Right cardiac atrium (tissue), 5 donors: ENCODE data around the gene MTUS2. TPM values are rescaled to one million over a fixed set of nuclear protein-coding genes. Genes with fewer than 3 reads are reported as not detected.
A peak's percentile ranks its signal among the peaks of the same experiment; 100 is the strongest.

Experiments used
- ATAC-seq, 2 donors: fragments of 200-7000 bp; cut with Tn5 transposase; one replicate each; pipeline versions ENCODE4 v1.8.0 to v1.9.1; 2020; ENCODE audit warnings: moderate library complexity in 2 of 2, mild to moderate bottlenecking in 1 of 2
- DNase-seq, 3 donors: peaks; one replicate each; pipeline ENCODE4 v3.0.0-alpha.2; 2020
- H3K27ac ChIP-seq: one replicate; pipeline ENCODE4 v1.5.1; 2013; ENCODE audit warnings: mild to moderate bottlenecking, low read length, control low read depth, moderate library complexity
- H3K27me3 ChIP-seq: one replicate; pipeline ENCODE4 v1.6.1; 2013; ENCODE audit not compliant: control insufficient read depth, insufficient read depth
- H3K4me1 ChIP-seq: one replicate; pipeline ENCODE4 v1.6.1; 2013; ENCODE audit warnings: low read length; ENCODE audit not compliant: control insufficient read depth, insufficient read depth
- H3K4me3 ChIP-seq: one replicate; pipeline ENCODE4 v1.5.1; 2013; ENCODE audit warnings: low read length, control low read depth
- H3K9me3 ChIP-seq: one replicate; pipeline ENCODE4 v1.6.1; 2013; ENCODE audit warnings: low read length; ENCODE audit not compliant: control insufficient read depth
- WGBS: extraction: QIAGEN DNeasy Blood & Tissue Kit; methylation state at CpG from one replicate; pipeline ENCODE4 v1.1.7; 2013; 5-methylcytosine and 5-hydroxymethylcytosine counted together
- intact Hi-C, 4 donors: fragments of 100-400 bp; cut with DNase I; formaldehyde crosslinking; loops; one replicate each; pipeline versions ENCODE4 v1.11.0 to v1.14.0; 2022 to 2023
- polyA plus RNA-seq: library from polyadenylated mRNA; stranded (reverse); fragments of 200-250 nt; gene quantifications from one replicate; pipeline ENCODE4 v1.2.3, GENCODE V29; 2013
- total RNA-seq, 4 donors: library from RNA; stranded (reverse); fragmentation: NEBNext Ultra II Directional; extraction: Animal tissue kit (Norgen Biotek cat#: 25700); gene quantifications; one replicate each; pipeline ENCODE4 v1.2.1, GENCODE V29; 2021
- donor health status: healthy with polysubstance abuse.
- donor health status: DM: no; HTN: yes; CAD: no.
- donor health status: DM: no; HTN: no; CAD: no.
- donor health status: DM: no; HTN: yes; CAD: no; lungs with severe emphysema.
- donor health status: DM: yes; HTN: yes; CAD: no.

MTUS2 gene
- total and polyA plus RNA-seq, 5 donors, result 25.9 to 139 (median 79.1) TPM

DNA sequence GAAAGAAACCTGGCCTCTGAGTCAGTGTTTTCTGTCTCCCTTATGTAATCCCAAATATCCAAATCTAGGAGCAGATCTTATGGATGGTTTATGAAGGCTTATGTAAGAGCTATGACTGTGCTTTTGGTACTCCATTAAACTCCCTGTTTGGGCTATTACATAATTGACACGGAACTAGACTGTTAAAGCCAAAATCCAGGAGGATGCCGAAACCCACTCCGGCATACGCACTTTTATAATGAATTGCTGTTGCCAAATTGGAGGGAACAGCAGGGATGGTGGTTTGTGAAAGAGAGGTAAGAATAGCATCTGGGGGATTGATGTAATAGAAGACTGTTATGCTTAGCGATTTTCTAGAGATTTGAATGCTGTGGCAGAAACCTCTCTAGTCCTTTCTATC, 2.0 kb downstream of the MTUS2 start:
- ATAC-seq (no peak), DNase-seq (no peak)
- Histone ChIP-seq H3K27me3 (no peaks in the 10 kb centered on the region), H3K9me3 (no peaks in the 10 kb centered on the region), H3K27ac (no peak overlapping the region), H3K4me1 (no peaks in the 10 kb centered on the region), H3K4me3 (no peak overlapping the region)
- 80% methylated on average over 5 of the region's 5 CpGs for WGBS
- intact Hi-C loops, result loop anchor here in 3 of 4 donors (10.0 kb wide), 4 partner anchors 133 to 543 kb away; no protein-coding TSS in a partner anchor

DNA sequence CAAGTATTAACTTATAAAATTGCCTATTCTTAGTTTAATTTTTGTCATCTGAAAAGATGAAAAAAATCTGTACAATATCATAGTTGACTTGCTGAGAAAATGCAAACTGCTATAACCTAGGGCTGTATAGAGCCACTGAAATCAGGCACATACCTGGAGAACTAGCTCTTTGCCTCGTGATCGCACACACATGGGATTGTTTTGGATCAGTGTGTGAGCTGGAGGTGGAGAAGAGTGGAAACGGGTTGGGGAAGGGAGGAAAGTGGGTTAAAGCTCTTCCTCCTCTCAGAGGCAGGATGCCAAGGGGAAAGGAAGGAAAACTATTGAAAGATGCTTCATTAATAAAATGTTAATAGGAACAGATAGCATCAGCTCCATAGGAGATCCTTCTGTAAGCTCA, 2.7 kb downstream of the MTUS2 start:
- intact Hi-C loops, result loop anchor here in 3 of 4 donors (10.0 kb wide), 4 partner anchors 132 to 542 kb away; no protein-coding TSS in a partner anchor
- ATAC-seq, result no peak
- Histone ChIP-seq H3K27ac (no peak overlapping the region), H3K4me3 (no peak overlapping the region), H3K27me3 (no peaks in the 10 kb centered on the region), H3K4me1 (no peaks in the 10 kb centered on the region), H3K9me3 (no peaks in the 10 kb centered on the region)
- 66% methylated on average over 3 of the region's 3 CpGs for WGBS
- DNase-seq, result no peak

DNA sequence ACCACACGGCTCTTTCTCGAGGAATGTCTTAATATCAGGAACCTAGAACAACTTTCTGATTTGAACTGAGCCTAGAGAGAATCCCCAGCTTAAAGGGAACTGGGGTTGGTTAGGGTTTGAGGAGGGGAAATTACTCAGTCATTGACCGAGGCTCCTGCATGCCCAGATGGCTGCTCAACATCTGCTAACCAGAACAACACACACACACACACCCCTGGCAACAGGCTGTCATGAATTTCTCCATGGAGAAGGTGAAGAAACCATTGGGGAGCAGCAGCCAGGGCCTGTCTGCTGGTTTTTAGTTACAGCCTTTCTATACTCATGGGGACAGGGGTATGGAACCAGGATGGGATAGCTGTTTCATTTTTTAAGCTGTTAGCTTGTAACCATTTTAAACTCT, 5.2 kb downstream of the MTUS2 start:
- H3K9me3 ChIP-seq, result no peaks in the 10 kb centered on the region
- no peak overlapping the region for H3K27ac ChIP-seq
- H3K4me1 ChIP-seq, result no peaks in the 10 kb centered on the region
- 71% methylated on average over 3 of the region's 3 CpGs for WGBS
- H3K27me3 ChIP-seq, result no peaks in the 10 kb centered on the region
- ATAC-seq (no peak), DNase-seq (no peak)
- no peak overlapping the region for H3K4me3 ChIP-seq
- intact Hi-C loops, result loop anchor here in 3 of 4 donors (10.0 kb wide), 4 partner anchors 129 to 539 kb away; no protein-coding TSS in a partner anchor

DNA sequence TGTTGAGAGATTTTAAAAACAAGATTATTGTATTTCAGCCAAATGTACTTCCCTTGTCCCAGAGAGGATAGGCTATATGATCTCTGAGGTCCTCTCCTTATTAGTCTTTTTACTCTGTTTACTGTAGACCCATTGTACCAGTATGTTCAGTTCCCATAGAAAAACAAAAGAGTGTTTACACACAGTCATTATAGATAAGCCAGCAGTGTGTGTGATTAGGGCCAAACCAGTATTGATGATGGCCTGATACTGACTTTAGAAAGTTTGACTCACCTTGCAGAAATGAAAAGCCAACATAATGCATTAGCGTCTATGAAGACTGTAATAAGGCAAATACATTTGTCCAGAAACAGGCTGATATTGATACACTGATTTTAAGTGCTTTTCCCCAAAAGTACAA, 6.2 kb downstream of the MTUS2 start:
- DNase-seq (no peak), ATAC-seq (no peak)
- Histone ChIP-seq H3K27me3 (no peaks in the 10 kb centered on the region), H3K27ac (no peak overlapping the region), H3K4me3 (no peak overlapping the region), H3K9me3 (no peaks in the 10 kb centered on the region), H3K4me1 (no peaks in the 10 kb centered on the region)
- WGBS, result 91% methylated on average over 1 of the region's 1 CpG
- intact Hi-C loops, result loop anchor here in 3 of 4 donors (10.0 kb wide), 4 partner anchors 128 to 538 kb away; no protein-coding TSS in a partner anchor

DNA sequence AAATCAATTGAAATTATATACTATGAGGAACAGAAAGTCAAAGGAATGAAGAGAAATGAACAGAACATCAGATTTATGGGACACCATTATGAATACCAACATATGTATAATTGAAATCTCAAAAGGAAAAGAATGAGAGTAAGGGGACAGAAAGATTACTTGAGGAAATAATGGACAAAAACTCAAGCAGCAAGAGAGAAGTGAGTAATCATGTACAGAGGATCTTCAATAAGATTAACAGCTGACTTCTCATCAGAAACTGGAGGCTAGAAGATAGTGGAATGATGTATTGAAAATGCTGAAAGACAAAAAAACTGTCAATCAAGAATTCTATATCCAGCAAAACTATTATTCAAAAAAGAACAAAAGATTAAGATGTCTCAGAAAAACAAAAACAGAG, 10.4 kb downstream of the MTUS2 start:
- Histone ChIP-seq H3K27me3 (no peaks in the 10 kb centered on the region), H3K4me3 (no peak overlapping the region), H3K9me3 (no peaks in the 10 kb centered on the region), H3K4me1 (no peaks in the 10 kb centered on the region), H3K27ac (no peak overlapping the region)
- intact Hi-C loops, result no loop called here
- ATAC-seq (no peak), DNase-seq (no peak)

DNA sequence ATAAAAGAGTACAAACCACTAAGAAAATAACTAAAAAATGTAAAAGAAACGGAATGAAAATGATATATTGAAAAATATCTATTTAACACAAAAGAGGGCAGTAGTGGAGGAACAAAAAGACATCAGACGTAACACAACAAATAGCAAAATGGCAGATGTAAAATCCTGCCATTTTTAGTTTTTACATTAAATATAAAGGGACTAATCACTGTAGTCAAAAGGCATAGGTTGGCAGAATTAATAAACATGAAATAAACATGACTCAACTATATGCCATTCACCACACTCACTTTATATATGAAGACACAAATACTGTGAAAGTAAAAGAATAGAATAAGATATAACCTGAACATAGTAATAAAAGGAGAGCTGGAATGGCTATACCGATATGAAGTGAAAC, 11.0 kb downstream of the MTUS2 start:
- H3K4me1 ChIP-seq, result no peaks in the 10 kb centered on the region
- intact Hi-C loops, result no loop called here
- H3K27me3 ChIP-seq, result no peaks in the 10 kb centered on the region
- 63% methylated on average over 3 of the region's 3 CpGs for WGBS
- no peaks in the 10 kb centered on the region for H3K9me3 ChIP-seq
- DNase-seq (no peak), ATAC-seq (no peak)
- H3K27ac ChIP-seq, result no peak overlapping the region
- no peak overlapping the region for H3K4me3 ChIP-seq

DNA sequence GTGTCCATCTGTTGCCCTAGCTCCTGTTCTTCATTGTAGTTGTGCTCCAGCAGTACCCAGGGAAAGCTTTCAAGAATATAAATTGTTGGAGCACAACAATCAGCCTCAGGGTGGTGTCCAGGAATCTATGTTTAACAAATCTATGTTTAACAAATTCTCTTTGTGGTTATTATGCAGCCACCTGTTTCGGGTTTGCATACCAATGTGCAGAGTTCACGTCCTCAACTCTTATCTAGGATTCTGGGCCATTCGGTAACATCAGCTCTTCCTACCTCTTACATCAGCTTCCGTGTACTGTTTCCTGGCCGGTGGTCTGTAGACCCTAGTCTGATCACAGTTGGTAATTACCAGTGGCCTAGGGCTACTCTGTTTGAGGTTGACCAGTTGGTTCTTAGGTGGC, 17.0 kb downstream of the MTUS2 start:
- DNase-seq (no peak), ATAC-seq (no peak)
- 56% methylated on average over 5 of the region's 5 CpGs for WGBS
- H3K9me3 ChIP-seq, result no peaks in the 10 kb centered on the region
- no peak overlapping the region for H3K4me3 ChIP-seq
- H3K4me1 ChIP-seq, result no peaks in the 10 kb centered on the region
- H3K27me3 ChIP-seq, result no peaks in the 10 kb centered on the region
- no peak overlapping the region for H3K27ac ChIP-seq
- intact Hi-C loops, result no loop called here

DNA sequence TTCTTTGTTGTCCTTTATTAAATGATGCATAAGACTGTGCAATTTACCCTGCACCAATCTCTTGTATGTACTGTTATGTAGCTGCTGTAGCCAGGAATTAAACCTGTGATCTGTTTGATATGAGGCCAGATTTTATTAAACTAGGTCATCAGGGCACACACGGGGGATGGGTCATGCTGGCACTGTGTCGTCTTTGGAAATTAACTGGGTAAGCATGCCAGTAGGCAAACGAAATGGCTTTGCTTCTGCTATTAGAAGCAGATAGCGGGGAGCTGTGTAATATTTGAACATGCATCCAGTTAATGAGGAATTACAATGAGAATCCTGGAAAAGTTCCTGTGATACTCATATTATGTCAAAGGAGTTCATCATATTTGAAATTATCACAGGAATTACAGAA, 23.5 kb downstream of the MTUS2 start:
- Histone ChIP-seq H3K4me1 (no peaks in the 10 kb centered on the region), H3K9me3 (no peaks in the 10 kb centered on the region), H3K27me3 (no peaks in the 10 kb centered on the region), H3K4me3 (no peak overlapping the region), H3K27ac (no peak overlapping the region)
- no peak for DNase-seq
- intact Hi-C loops, result no loop called here
- WGBS, result 59% methylated on average over 4 of the region's 4 CpGs
- ATAC-seq, result peak in 1 of 2 donors; percentile 40

DNA sequence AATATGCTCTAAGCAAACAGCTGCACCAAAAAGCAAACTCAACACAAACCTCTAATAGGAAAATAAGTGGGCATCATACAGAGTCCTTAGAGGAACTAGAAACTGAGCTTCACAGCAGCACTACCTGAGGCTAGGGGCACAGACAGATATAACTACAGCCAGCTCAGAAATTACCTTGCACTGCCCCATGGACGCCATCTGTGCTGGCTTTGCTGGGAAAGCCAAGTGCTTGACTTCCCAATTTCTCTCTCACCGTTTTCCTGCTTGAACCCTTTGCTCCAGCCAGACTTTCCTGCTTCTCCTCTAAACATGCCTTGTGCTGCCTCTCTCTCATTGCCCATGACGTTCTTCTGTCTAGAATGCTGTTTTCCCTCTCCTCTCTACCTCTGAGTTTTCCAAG, 29.3 kb downstream of the MTUS2 start:
- 80% methylated on average over 3 of the region's 3 CpGs for WGBS
- H3K27me3 ChIP-seq, result no peaks in the 10 kb centered on the region
- no peaks in the 10 kb centered on the region for H3K4me1 ChIP-seq
- no peaks in the 10 kb centered on the region for H3K9me3 ChIP-seq
- intact Hi-C loops, result no loop called here
- no peak overlapping the region for H3K27ac ChIP-seq
- H3K4me3 ChIP-seq, result no peak overlapping the region
- DNase-seq, result no peak
- no peak for ATAC-seq

DNA sequence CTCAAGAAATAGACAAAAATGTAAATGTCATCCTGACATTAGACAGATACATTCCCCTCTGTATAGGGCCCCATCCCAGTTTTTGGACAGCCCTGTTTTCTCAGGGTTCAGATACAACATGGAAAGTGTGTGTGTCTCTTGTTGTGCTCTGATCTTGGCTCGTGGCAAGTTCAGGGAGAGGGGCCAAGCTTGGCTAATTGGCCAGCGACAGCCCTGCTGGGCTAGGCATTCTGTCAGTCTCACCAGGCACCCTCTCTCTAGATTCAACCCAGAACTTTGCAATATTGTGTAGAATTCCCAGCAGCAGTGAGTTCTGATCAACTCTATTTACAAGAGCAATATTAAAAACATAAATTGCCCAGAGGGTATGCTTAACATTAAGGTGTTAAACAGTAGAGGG, 30.1 kb downstream of the MTUS2 start:
- 53% methylated on average over 2 of the region's 2 CpGs for WGBS
- no peak for ATAC-seq

DNA sequence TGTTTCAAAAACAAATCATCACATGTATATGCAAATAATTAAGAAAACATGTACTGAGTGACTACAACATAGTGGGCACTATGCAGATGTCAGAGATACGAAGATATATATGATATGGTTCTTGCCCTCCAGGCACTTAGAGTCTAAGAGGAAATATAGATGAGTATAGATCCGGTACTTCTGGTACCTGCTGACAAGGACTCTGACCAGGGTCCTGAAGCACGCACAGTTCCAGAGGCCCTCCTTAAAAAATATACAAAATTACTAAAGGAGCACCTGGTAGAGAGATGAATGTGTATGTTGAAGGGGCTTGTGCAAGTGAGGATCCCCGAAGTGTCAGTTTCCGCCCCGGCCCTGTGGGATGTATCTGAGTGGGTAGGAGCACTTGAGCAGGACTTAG, 31.3 kb downstream of the MTUS2 start:
- H3K4me3 ChIP-seq, result no peak overlapping the region
- DNase-seq (no peak), ATAC-seq (no peak)
- WGBS, result 71% methylated on average over 6 of the region's 6 CpGs
- no peaks in the 10 kb centered on the region for H3K9me3 ChIP-seq
- H3K4me1 ChIP-seq, result no peaks in the 10 kb centered on the region
- H3K27ac ChIP-seq, result no peak overlapping the region
- intact Hi-C loops, result no loop called here
- H3K27me3 ChIP-seq, result no peaks in the 10 kb centered on the region

More for the DNA sequence above, 30.1 kb downstream of the MTUS2 start:
- H3K27ac ChIP-seq, result no peak overlapping the region
- H3K27me3 ChIP-seq, result no peaks in the 10 kb centered on the region
- no peaks in the 10 kb centered on the region for H3K4me1 ChIP-seq
- H3K9me3 ChIP-seq, result no peaks in the 10 kb centered on the region
- intact Hi-C loops, result no loop called here
- DNase-seq, result no peak
- no peak overlapping the region for H3K4me3 ChIP-seq

DNA sequence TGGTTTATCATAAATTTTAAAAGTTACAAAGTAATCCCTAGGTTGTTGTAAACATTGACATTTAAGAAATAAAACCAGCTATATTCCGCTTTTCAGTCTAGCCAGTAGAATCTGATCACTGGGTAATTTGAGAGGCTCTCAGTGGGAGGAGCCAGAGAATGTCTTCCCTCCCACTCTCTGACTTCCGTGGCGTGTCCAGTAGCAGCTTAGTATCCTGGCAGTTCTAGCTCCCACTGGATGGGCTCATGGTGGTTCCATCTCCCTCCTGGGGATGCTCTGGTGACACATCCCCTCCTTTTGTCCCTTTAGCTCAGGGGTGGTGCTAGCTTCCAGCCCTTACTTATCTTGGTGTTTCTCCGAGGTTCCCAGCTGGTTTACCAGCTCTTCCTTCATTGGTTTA, 34.5 kb downstream of the MTUS2 start:
- WGBS, result 66% methylated on average over 4 of the region's 4 CpGs
- no peaks in the 10 kb centered on the region for H3K9me3 ChIP-seq
- no peaks in the 10 kb centered on the region for H3K27me3 ChIP-seq
- DNase-seq (no peak), ATAC-seq (no peak)
- intact Hi-C loops, result no loop called here
- no peaks in the 10 kb centered on the region for H3K4me1 ChIP-seq
- H3K27ac ChIP-seq, result no peak overlapping the region
- H3K4me3 ChIP-seq, result no peak overlapping the region
